NCI-H2029 treated with DMSO at 0.1 percent for 48 hours (cell line): ENCODE measurements around the gene CATSPER4.
"Not testable (repeated sequence)": the region's sequence is repeated elsewhere in the genome, so short reads cannot be mapped to it uniquely, and the experiment has no call there.

Experiments used
- DNase-seq: peaks from one replicate; lab custom pipeline; 2025; lab: John Stamatoyannopoulos, UW

Gene CATSPER4

DNA sequence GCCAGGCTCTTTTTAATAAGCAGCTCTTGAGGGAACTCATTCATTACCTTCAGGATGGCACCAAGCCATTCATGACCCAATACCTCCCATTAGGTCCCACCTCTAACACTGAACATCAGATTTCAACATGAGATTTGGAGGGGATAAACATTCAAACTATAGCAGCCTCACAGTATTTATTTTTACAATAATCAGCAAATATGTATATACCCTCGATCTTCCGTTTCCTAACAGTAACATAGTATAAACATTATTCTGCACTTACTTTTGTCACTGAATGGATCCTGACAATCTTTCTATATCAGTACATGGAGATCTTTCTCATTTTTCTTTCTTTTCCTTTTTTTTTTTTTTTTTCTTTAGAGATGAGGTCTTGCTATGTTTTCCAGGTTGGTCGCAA, 5.4 kb downstream of the CATSPER4 start:
- DNase-seq, result no peak

DNA sequence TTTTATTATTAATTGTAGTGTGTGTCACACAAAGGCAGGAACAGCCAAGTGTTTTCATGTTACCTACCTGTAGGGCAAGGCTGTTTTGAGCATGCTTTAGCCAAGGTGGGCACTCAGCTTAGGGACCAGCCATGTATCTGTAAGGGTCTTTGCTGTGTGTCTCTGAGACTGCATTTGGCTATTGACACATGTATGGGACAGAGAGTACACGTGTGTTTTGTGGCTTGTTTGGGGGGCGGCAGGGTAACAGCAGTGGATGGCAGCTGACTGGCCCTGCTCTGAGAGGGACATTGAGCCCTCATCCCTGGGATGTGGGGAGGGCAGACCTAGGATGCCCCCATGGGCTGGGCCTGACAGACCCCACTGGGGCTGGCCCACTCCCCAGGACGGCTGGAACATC, 6.9 kb downstream of the CATSPER4 start:
- no peak for DNase-seq

DNA sequence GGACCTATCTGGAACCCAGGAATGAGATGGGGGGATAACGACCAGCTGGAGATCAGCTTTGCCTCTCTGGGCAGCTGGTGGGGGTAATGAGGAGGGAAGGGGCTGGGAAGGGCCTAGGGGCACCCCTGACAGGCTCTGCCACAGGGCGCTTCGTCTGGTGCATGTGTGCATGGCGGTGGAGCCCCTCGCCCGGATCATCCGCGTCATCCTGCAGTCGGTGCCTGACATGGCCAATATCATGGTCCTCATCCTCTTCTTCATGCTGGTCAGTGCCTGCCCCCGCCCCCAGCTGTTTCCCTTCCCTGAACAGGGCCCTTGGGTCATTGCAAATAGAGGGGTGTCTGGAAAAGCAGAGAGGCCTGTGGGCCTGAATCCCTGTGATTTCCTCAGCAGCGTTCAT, 7.4 kb downstream of the CATSPER4 start:
- DNase-seq, result no peak

DNA sequence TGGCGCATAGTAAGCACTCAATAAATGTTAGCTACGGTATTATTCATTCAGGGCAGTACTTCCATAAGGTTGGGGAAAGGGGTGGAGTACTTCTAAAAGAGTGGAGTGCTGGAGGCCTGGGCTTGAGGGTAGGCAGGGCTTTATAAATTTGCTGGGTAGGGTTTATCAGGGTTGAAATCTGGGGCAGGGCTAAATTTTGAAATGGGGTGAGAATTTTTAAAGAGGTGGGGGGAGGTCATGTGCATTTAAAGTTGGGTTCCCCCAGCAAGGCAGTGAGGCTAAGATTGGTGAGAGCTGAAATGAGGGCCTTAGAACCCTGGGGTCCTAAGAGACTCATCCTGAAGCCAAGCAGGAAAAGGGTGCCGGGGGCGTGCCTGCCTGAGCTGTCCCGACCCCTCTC, 10.0 kb downstream of the CATSPER4 start:
- DNase-seq, result no peak

DNA sequence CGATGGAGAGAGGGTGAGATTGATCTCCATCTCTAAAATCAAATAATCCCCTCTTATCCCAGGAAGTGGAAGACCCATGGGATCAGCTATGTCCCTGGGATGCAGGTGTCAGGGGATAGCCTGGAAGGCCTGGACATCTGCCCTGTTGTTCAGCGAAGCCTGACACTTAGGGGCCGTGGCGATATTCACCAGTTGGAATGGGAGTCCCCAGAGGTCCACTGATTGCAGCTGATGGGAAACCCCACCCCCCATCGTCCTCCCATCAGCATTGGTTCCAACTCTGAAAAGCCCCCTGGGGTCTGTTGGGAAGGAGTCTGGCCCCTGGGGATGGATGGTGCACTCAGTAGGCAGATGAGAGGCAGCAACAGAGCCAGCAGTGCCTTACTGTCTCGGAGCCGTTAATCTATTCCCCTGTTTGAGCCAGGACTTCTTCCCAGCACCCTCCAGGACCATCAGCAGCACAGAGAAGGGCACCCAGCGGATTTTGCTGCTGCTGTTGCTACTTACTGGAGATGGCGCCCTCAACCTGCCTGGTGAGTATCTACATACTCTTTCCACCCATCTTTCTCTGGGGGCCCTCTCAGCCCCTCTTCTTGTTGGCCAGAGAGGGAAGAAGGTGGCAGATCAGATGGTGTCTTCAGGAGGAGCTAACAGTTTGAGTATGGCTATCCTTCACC, 13.4 kb downstream of the CATSPER4 start:
- no peak for DNase-seq

DNA sequence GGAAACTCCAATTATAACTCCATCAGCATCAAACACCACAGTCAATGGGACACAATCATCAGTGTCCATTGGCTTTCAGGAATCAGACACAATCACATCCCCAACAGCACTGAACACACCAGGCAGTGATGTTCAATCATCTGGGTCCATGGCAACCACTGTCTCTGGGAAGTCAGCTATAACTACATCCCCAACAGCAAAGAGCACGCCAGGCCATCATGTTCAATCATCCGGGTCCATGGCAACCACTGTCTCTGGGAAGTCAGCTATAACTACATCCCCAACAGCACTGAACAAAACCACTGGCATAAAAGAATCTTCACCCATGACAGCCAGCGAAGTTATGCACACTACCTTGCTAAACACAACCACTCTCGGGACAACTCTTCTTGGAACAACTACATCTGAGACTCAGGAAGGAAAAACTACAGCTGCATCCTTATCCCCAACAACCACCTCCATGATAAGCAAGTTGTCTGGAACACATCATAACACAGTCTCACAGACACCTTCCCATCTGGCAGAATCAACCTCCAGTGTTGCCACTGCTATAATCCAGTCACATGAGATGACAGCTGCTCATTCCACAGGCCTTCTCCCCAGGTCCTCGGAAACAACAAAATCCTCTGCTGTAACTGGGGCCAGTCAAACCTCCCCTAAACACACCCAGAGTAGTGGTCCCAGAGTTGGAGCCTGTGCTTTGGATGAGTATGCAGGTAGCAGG, 19.9 kb downstream of the CATSPER4 start:
- no peak for DNase-seq

DNA sequence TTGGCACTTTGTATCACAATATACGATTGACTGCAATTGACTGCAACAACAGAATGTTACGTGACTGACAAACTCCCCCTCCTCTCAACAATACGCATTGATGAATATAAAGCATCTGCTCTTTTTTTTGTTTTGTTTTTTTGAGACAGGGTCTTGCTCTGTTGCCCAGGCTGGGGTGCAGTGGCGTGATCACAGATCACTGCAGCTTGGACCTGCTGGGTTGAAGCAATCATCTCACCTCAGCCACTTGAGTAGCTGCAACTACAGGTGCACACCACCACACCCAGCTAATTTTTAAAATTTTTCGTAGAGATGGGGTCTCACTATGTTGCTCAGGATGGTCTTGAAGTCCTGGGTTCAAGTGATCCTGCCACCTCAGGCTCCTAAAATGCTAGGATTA, 22.3 kb downstream of the CATSPER4 start:
- DNase-seq, result no peak

DNA sequence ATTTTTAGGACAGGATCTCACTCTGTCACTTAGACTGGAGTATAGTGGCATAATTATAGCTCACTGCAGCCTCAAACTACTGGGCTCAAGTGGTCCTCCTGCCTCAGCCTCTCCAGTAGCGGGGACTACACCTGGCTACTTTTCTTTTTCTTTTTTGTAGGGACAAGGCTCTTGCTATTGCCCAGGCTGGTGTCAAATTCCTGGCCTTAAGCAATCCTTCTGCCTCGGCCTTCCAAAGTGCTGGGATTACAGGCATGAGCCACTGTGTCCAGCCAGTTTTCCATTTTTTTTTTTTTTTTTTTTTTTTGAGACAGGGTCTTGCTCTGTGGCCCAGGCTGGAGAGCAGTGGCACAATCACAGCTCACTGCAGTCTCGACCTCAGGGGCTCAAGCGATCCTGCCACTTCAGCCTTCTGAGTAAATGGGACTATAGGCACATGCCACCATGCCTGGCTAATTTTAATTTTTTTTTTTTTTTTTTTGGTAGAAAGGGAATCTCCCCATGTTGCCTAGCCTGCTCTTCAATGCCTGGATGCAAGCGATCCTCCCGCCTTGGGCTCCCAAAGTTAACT, 23.0 kb downstream of the CATSPER4 start:
- DNase-seq, result no peak

DNA sequence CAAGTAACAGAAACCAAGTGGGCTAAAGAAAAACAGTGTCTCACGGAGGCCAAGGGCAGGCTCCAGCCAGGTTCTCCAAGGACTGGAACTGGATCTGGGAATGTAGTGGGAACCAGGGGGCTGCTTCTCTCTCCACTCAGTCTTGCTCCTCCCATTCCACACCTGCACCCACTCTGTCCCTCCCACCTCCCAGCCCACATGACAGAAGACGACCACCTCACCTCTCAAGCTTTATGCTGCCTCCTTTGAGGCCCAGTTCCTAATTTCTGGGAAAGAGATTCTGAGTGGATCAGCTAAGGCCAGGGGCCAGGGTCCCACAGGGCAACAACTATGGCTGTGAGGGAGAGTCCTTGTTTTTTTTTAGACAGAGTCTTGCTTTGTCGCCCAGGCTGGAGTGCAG, 24.8 kb downstream of the CATSPER4 start:
- no peak for DNase-seq

DNA sequence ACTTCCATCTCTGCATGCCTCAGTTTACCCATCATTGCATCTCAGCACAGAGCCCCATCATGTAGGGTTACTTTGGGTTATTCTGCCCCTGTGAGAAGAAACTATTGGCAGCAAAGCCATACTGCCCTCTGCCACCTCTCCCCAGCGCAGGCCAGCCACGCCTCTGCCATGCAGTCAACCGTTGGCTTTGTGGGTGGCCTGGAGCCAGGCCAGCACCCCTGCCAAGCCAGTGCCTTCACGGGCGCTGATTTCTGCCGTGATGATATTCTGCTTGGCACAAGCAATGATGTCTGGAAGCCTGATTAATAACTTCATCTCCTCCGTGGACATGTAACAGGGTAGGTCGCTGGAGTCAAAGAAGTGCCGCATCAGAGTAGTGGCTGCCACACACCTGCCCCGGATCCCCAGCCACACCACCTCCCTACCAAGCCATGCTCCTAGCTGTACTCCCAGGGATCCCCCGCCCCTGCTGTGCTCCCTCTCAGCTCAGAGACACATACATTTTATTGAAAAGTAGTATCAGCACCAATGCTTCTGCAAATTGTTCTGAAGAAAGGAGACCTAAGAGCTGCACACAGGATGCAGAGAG, 28.6 kb downstream of the CATSPER4 start:
- DNase-seq, result no peak

DNA sequence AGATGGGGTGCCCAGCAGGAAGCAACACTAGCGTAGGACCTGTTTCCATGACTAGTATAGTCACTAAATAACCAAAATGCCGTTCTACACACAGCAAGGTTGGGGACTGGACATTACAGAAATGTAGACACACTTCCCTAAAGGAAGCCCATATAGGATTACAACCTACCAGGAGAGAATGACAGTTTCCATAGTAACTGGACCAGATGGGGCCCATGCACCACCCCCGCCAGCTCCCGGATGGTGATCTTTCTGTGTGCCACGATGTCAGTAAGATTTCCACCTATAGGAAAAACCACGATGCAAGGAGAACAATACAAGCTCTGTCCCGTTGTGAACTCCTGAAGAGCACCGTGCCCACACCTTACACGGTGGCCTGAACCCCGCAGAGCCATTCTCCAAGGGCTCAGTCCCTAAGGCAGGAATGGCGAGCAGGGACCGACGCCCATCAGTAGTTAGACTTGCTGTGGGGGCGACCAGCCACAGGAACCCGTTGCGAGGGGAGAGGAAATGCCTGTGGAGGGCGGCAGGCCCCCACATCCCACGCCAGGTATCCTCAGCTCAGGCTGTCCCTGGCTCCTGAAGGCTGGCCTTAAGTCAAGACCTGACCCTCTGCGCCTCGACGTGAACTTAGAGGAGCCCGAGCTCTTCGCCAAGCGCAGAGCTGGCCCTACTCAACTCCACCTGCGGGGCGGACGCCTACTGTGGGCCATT, 30.0 kb downstream of the CATSPER4 start:
- DNase-seq, result no peak

DNA sequence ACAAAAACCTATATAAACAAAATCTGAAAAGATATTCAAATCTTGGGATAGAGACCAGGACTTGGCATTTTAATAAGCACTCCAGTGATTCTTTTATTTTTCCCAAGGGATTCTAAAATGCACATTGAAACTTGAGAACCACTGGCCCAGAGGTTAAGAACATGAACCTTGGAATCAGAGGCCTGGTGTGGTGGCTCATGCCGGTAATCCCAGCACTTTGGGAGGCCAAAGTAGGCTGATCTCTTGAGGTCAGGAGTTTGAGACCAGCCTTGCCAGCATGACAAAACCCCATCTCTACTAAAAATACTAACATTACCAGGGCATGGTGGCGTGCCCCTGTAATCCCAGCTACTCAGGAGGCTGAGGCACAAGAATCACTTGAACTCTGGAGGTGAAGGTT, 30.7 kb downstream of the CATSPER4 start:
- no peak for DNase-seq

DNA sequence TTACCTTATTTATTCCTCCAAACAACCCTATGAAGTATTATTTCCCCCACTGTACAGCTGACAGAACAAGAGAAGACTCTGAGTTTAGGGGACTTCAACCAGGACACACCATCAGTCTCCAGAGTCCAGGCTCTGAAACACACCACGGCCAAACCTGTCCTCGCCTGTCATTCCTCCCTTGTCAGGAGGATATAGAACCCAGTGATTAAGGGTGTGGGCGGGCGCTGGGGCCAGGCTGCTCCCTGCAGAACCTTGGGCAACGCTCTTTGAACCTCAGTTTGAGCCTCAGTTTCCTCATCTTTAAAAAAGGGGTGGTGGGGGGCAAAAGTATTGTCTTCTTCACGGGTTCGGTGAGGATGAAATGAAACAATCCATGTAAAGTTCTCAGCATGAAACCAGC, 34.2 kb downstream of the CATSPER4 start:
- DNase-seq, result no peak

DNA sequence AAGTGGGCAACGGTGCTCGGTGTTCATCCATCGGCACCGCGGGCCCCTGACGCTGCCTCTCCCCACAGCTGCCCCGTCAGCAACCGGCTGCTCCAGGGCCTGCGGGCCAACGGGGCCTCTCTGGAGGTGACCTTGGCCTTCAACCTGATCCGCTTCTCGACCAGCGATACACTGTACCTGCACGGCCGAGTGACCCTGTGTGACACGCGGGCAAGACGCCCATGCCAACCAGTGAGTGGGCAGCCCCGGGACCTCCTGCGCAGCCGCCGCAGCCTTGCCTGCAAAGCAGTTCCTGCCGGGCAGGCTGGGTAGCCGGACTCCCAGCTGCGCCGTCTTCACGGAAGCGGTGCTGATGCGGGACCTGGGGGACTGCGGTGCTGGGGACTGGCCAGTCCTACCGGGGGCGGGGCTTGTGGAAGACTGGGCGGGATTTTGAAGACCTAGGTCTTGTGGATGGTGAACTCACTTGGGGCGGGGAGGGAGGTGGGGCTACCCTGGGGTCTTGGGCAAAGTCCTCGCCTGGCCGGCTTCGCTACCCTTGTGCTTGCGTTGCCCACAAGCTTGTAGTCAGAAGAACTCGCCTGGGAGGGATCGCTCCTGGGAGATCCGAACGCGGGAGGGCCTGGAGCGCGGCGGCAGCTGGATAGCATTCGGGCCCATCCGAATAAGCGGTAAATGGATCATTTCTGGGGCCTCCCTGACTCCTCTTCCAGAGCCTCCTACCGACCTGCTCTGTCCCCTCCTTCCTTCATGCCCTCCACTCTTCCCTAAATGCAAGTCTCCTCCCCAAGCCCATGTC, 34.8 kb downstream of the CATSPER4 start:
- no peak for DNase-seq

DNA sequence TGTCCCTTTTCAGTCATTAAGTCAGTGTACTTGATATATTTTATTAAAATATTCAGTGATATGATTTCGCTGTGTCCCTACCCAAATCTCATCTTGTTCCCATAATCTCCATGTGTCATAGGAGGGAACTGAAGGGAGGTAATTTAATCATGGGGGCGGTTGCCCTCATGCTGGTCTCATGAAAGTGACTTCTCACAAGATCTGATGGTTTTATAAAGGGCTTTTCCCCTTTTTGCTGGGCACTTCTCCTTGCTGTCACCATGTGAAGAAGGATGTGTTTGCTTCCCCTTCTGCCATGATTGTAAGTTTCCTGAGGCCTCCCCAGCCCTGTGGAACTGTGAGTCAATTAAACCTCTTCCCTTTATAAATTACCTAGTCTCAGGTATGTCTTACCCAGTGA, 40.3 kb downstream of the CATSPER4 start:
- DNase-seq, result not testable (repeated sequence)

DNA sequence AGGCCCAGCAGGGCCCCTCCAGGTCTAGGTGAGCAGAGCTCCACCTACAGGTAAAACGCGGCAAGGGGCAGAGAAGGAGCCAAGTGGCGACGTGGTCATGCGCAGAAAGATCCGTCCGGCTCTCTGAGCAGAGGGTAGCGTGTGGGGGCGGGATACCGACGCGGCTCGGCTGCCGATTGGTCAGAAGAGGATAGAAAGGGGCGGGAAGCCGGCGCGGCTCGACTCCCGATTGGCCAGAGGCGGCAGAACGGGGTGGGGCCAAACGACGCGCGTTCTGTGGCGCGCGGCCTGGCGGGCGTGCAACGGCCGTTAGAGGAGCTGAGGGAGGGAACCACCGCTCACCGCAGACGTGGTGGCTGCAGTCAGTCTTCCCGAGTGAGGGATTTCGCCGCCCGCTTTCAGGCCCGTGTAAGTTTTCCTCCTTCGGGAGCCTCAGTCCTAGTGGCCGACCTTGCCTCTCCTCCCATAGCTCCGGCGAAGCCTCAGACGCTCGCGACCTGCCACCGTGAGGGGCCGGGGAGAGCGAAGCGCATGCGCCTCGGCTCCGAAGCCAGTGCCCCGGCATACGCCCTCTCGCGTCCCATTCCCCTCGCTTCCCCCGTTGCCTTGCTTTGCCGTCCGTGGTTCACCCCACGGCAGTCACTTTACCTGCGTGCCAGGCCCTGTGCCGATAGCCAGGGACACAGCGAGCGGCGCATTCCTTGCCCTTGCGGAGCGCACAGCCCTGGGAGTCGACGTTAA, 43.7 kb downstream of the CATSPER4 start, which contains the start of gene CEP85:
Gene CEP85 (plus strand): TSS at position 298 of the 741 bp plus-strand sequence. CDS start 5,584 bp downstream, outside the sequence.
- peak; percentile 84 for DNase-seq

DNA sequence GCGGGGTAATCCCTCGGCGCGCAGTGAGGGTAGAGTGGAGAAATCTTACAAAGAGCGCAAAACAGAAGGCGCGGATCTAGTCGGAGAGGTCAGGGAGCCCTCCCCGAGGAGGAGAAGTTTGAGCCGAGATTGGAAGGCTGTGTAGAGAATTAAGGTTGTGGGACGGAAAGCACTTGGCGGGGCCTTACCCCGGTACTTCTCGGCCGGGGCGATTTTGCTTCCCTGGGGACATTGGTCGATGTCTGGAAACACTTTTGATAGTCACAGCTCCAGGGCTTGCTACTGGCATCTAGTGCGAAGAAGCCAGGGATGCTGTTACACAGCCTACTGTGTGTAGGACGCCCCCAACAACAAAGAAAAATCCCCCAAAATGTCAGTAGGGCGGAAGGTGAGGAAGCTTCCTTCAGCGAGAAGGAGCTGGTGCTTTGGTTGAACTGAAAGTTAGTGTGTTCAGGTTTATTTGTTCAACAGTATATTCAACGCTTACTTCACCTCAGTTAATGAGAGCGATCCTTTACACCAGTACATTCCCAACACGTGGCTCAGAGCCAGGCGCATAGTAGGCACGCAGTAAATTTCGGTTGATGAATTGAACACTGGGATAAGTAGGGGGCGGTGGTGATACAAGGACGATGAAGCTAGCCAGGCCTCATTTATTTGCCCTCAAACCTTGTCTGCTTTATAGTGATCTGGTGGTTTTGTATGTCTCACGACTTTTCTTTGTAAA, 44.4 kb downstream of the CATSPER4 start:
- DNase-seq, result no peak

DNA sequence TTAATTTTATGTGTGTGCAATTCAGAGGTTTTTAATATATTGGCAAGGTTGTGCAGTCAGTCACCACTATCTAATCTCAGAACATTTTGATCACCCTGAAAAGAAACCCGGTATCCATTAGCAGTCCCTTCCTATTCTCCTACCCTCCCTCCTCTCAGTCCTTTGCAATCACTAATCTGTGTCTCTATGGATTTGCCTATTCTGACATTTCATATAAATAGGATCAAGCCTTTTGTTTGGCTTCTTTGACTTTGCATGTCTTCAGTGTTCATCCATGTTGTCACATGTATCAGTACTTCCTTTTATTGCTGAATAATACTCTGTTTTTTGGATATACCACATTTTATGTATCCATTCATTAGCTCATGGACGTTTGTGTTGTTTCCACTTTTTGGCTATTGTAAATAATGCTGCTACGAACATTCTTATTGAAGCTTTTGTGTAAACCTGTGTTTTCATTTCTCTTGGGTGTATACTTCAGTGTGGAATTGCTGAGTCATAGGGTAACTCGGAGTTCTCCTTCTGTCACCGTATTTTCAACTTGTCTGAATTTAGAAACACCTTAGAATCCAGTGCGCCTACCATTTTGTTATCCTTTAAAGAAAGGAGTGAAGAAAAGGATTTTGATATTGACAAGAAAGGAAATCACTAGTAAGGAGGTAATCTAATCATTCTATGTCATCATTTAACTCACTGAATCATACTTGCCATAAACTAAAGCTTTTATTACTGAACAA, 47.0 kb downstream of the CATSPER4 start:
- no peak for DNase-seq

DNA sequence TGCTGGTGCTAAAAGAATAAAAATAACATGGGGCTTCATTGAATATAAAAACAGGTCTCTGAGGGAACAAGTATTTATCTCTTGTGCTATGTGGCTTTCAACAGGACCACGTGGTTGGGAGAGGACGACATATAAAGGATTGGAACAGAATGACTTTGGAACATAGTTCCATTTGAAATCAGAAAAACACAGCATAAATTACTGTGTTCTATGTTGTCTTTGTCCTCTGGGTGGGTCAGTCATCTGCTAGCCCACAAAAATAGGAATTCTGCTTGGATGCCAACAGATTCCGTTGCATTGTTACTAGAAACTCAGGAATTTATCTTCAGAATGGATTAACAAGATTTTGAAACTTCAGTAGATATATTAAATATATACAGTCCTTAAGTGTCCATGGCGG, 49.5 kb downstream of the CATSPER4 start:
- DNase-seq, result no peak
